Fibroblast of the aortic adventitia (primary cell): ENCODE measurements around the gene PRTFDC1. TPM values are rescaled to one million over a fixed set of nuclear protein-coding genes. Genes with fewer than 3 reads are reported as not detected.
A peak's percentile ranks its signal among the peaks of the same experiment; 100 is the strongest.
"Not testable (repeated sequence)": the region's sequence is repeated elsewhere in the genome, so short reads cannot be mapped to it uniquely, and the experiment has no call there.

Experiments
- DNase-seq: peaks from one replicate; pipeline ENCODE4 v3.0.0-alpha.2; 2010; ENCODE audit warnings: low read depth
- H3K4me3 ChIP-seq: 2 replicates; pipeline ENCODE4 v1.5.1; 2011; ENCODE audit warnings: low read depth, mild to moderate bottlenecking, control low read depth, low read length, moderate library complexity
- CTCF ChIP-seq: IDR thresholded peaks from 2 replicates; pipeline ENCODE4 v1.5.1; 2011; ENCODE audit warnings: mild to moderate bottlenecking, low read length, control low read depth, inconsistent platforms; ENCODE audit not compliant: insufficient read depth
- total RNA-seq: library from RNA; depleted of rRNA; stranded (reverse); fragments of >200 nt; gene quantifications from 2 replicates; pipeline ENCODE4 v1.2.3, GENCODE V29; 2012; ENCODE audit warnings: low replicate concordance

PRTFDC1 gene
- total RNA-seq, 1 donor, result 39.6 TPM

- no peak for TF ChIP-seq CTCF
- peak; percentile 62 for DNase-seq
- H3K4me3 ChIP-seq, result no peak overlapping the region
Observed at GRCh38 chr10:24848195-24848594, 104.2 kb downstream of the PRTFDC1 start.

- TF ChIP-seq CTCF, result no peak
- DNase-seq, result peak; percentile 57
Observed at GRCh38 chr10:24847112-24848070, 105.0 kb downstream of the PRTFDC1 start.

GRCh38 chr10:24844742-24845141, 107.7 kb downstream of the PRTFDC1 start:
- H3K4me3 ChIP-seq, result no peak overlapping the region
- TF ChIP-seq CTCF, result no peak
- no peak for DNase-seq

More at GRCh38 chr10:24847112-24848070, 105.0 kb downstream of the PRTFDC1 start:
- no peak overlapping the region for H3K4me3 ChIP-seq

- H3K4me3 ChIP-seq, result no peak overlapping the region
- DNase-seq, result no peak
- TF ChIP-seq CTCF, result no peak
Observed at GRCh38 chr10:24843256-24843655, 109.2 kb downstream of the PRTFDC1 start.

GRCh38 chr10:24842856-24843255, 109.5 kb downstream of the PRTFDC1 start:
- no peak for DNase-seq
- no peak for TF ChIP-seq CTCF
- H3K4me3 ChIP-seq, result no peak overlapping the region

GRCh38 chr10:24841530-24841929, 110.9 kb downstream of the PRTFDC1 start:
- no peak for DNase-seq
- no peak overlapping the region for H3K4me3 ChIP-seq
- TF ChIP-seq CTCF, result no peak

GRCh38 chr10:24840784-24841183, 111.6 kb downstream of the PRTFDC1 start:
- H3K4me3 ChIP-seq, result no peak overlapping the region
- TF ChIP-seq CTCF, result no peak
- no peak for DNase-seq

GRCh38 chr10:24837781-24838180, 114.6 kb downstream of the PRTFDC1 start:
- DNase-seq, H3K4me3 ChIP-seq: not testable (repeated sequence)
